Fibroblast of lung (primary cell): ENCODE results near the gene INHBC. TPM values are rescaled to one million over a fixed set of nuclear protein-coding genes. Genes with fewer than 3 reads are reported as not detected.

Experiments
- DNase-seq, 2 donors: peaks; one replicate each; pipeline versions ENCODE4 v3.0.0 to v3.0.0-alpha.2; 2010; ENCODE audit warnings: low read depth in 2 of 2
- H2AFZ ChIP-seq: 2 replicates; pipeline ENCODE4 v1.5.1; 2012; ENCODE audit warnings: low read length, control low read depth, inconsistent platforms
- H3K27ac ChIP-seq: 2 replicates; pipeline ENCODE4 v1.5.1; 2011; ENCODE audit warnings: low read length, control low read depth; ENCODE audit not compliant: insufficient read depth
- H3K27me3 ChIP-seq: 2 replicates; pipeline ENCODE4 v1.5.1; 2011; ENCODE audit warnings: mild to moderate bottlenecking, low read length; ENCODE audit not compliant: control insufficient read depth, insufficient read depth
- H3K36me3 ChIP-seq: 2 replicates; pipeline ENCODE4 v1.5.1; 2011; ENCODE audit warnings: low read length; ENCODE audit not compliant: control insufficient read depth, insufficient read depth
- H3K4me1 ChIP-seq: 2 replicates; pipeline ENCODE4 v1.5.1; 2011; ENCODE audit warnings: low read length; ENCODE audit not compliant: control insufficient read depth, insufficient read depth; ENCODE audit errors: extremely low read depth
- H3K4me2 ChIP-seq: 2 replicates; pipeline ENCODE4 v1.5.1; 2011; ENCODE audit warnings: low read length, control low read depth; ENCODE audit not compliant: insufficient read depth; ENCODE audit errors: extremely low read depth
- H3K4me3 ChIP-seq, 4 experiments: fragments of 200-600 bp in 1 of 4; sonication (generic) in 1 of 4; replicated peaks in 1 of 4; 2 replicates each; pipeline ENCODE4 v1.5.1; 2011 to 2016; ENCODE audit warnings: low read length in 4 of 4, low read depth in 3 of 4, mild to moderate bottlenecking in 3 of 4, control low read depth in 2 of 4, inconsistent platforms in 1 of 4, mixed read lengths in 1 of 4; ENCODE audit not compliant: insufficient read depth in 1 of 4; ENCODE audit errors: control extremely low read depth in 1 of 4
- H3K79me2 ChIP-seq: 2 replicates; pipeline ENCODE4 v1.5.1; 2012; ENCODE audit warnings: mild to moderate bottlenecking, low read length, inconsistent platforms; ENCODE audit not compliant: control insufficient read depth, insufficient read depth
- H3K9ac ChIP-seq: 2 replicates; pipeline ENCODE4 v1.5.1; 2011; ENCODE audit warnings: mild to moderate bottlenecking, low read length, control low read depth; ENCODE audit not compliant: insufficient read depth
- H3K9me3 ChIP-seq: 2 replicates; pipeline ENCODE4 v1.5.1; 2012; ENCODE audit warnings: low read depth, low read length; ENCODE audit not compliant: control insufficient read depth, insufficient read depth
- H4K20me1 ChIP-seq: 2 replicates; pipeline ENCODE4 v1.5.1; 2011; ENCODE audit warnings: low read length; ENCODE audit not compliant: control insufficient read depth, insufficient read depth; ENCODE audit errors: extremely low read depth
- CTCF ChIP-seq, 2 donors: IDR thresholded peaks in 1 of 2; conservative IDR thresholded peaks in 1 of 2; 1 replicate in 1 of 2; 2 replicates in 1 of 2; pipeline ENCODE4 v1.5.1; 2011 to 2012; ENCODE audit warnings: low read length in 2 of 2, control low read depth in 1 of 2, inconsistent platforms in 1 of 2, low read depth in 1 of 2, mild to moderate bottlenecking in 1 of 2
- EZH2 ChIP-seq: IDR thresholded peaks from 2 replicates; pipeline ENCODE4 v1.5.1; 2012; ENCODE audit warnings: low read length, control low read depth, mild to moderate bottlenecking; ENCODE audit errors: missing control alignments
- polyA plus RNA-seq, 2 donors: library from polyadenylated mRNA; depleted of rRNA in 1 of 2; stranded (reverse) in 1 of 2; unstranded in 1 of 2; fragments of >200 nt; gene quantifications; 2 replicates each; pipeline ENCODE4 v1.2.1, GENCODE V29; 2011 to 2012; ENCODE audit warnings: missing spikeins in 1 of 2
- total RNA-seq: library from RNA; depleted of rRNA; stranded (reverse); fragments of >200 nt; gene quantifications from 2 replicates; pipeline ENCODE4 v1.2.1, GENCODE V29; 2014

The INHBC gene
- total and polyA plus RNA-seq, 2 donors (not counting 1 experiment from before 2014, with no cell fraction given), result 0.05 TPM; not detected in 1

DNA sequence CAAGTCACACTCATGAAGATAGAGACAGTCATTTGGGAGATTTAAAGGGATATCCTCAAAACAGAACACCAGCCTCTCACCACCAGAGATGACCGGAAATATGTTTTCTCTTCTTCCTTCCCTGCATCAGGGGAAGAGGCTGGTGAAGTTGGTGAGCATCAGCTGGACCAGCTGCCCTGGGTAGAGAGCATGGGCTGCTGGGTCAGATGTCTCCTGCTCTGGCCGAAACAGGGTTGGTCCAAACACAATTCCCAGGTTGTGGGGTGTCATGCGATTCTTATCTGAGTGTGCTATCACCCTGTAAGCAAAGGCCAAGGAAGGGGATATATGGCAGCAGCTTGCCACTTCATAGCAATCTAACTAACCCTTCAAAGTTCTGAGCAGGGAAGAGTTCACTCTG is 37.8 kb downstream of the INHBC start:
- H2AFZ ChIP-seq, result no peak overlapping the region
- H3K36me3 ChIP-seq, result no peaks in the 10 kb centered on the region
- H3K27me3 ChIP-seq, result peaks cover 59% of the 10 kb centered on the region

DNA sequence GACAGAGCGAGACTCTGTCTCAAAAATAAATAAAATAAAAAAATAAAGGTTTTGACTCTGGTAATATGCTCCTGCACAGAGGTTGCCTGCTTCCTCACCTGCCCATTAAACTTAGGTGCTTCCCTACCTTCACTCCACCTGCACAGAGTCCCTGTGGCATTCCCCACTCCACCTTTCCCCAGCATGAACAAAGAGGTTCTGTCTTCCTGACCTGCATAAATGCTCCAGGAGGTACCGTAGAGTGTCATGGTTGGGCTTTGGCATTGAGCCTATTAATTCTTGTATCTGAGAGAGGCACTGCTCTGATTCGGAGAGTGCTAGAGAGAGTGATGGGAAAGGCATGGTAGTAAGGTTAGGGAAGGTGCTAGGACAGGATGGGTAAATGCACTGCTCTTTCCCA is 38.8 kb downstream of the INHBC start:
- Histone ChIP-seq H3K4me2 (no peak overlapping the region), H3K4me3 (no peak overlapping the region), H3K36me3 (no peaks in the 10 kb centered on the region), H3K27me3 (peaks cover 55% of the 10 kb centered on the region), H3K79me2 (no peaks in the 10 kb centered on the region), H3K9me3 (no peaks in the 10 kb centered on the region), H4K20me1 (no peaks in the 10 kb centered on the region), H3K9ac (no peak overlapping the region), H3K27ac (no peak overlapping the region), H3K4me1 (no peaks in the 10 kb centered on the region), H2AFZ (no peak overlapping the region)
- no peak for TF ChIP-seq CTCF (conservative IDR thresholded peaks at IDR 0.05 in 1 of 2, IDR thresholded peaks at IDR 0.05 in 1 of 2; ENCODE audit: low read depth in 1 of 2, low read length in 2 of 2)
- no peak for TF ChIP-seq EZH2
- no peak for DNase-seq

More for the DNA sequence above, 37.8 kb downstream of the INHBC start:
- Histone ChIP-seq H3K79me2 (no peaks in the 10 kb centered on the region), H3K4me1 (no peaks in the 10 kb centered on the region), H3K4me3 (no peak overlapping the region), H4K20me1 (no peaks in the 10 kb centered on the region), H3K4me2 (no peak overlapping the region), H3K9ac (no peak overlapping the region), H3K9me3 (no peaks in the 10 kb centered on the region), H3K27ac (no peak overlapping the region)
- DNase-seq, result no peak
- TF ChIP-seq CTCF (conservative IDR thresholded peaks at IDR 0.05 in 1 of 2, IDR thresholded peaks at IDR 0.05 in 1 of 2; ENCODE audit: low read depth in 1 of 2, low read length in 2 of 2) (no peak), EZH2 (no peak)

DNA sequence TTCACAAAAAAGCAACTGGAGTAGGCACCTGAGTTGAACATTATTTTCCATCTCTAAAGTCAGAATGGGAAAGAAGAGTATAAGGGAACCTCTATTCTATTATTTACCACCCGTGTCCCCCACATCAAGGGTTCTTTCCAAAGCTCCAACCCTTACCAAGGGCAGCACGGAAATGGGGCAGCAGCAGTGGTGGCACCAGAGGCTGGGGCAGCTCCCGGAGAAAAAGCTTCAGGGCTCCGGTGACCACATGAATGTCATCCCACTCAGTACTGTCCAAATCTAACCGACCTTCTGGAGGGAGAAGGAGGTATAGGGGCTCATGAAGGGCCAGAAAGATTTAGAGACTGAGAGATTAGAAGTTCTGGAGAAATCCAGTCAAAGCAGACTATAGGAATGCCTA is 39.3 kb downstream of the INHBC start:
- TF ChIP-seq EZH2 (no peak), CTCF (conservative IDR thresholded peaks at IDR 0.05 in 1 of 2, IDR thresholded peaks at IDR 0.05 in 1 of 2; ENCODE audit: low read depth in 1 of 2, low read length in 2 of 2) (no peak)
- no peaks in the 10 kb centered on the region for H3K36me3 ChIP-seq
- no peaks in the 10 kb centered on the region for H3K79me2 ChIP-seq
- no peak overlapping the region for H2AFZ ChIP-seq
- no peaks in the 10 kb centered on the region for H3K9me3 ChIP-seq
- DNase-seq, result no peak
- no peaks in the 10 kb centered on the region for H4K20me1 ChIP-seq
- H3K4me2 ChIP-seq, result no peak overlapping the region
- no peak overlapping the region for H3K27ac ChIP-seq
- no peaks in the 10 kb centered on the region for H3K4me1 ChIP-seq
- H3K27me3 ChIP-seq, result peaks cover 55% of the 10 kb centered on the region
- no peak overlapping the region for H3K4me3 ChIP-seq
- H3K9ac ChIP-seq, result no peak overlapping the region
